RWPE2 (cell line): Measurements from ENCODE around the gene DKK1.
"Not testable (repeated sequence)": the region's sequence is repeated elsewhere in the genome, so short reads cannot be mapped to it uniquely, and the experiment has no call there.

ENCODE experiments used
- ATAC-seq: fragments of 200-7000 bp; cut with Tn5 transposase; 3 replicates; pipeline ENCODE4 v1.9.1; 2021; ENCODE audit warnings: low read depth
- DNase-seq: peaks from one replicate; pipeline ENCODE4 v3.0.0-alpha.2; 2020; ENCODE audit warnings: low spot score
- H3K27ac ChIP-seq: fragments of 450-650 bp; 2 replicates; pipeline ENCODE4 v1.5.1; 2017; ENCODE audit warnings: mild to moderate bottlenecking; ENCODE audit not compliant: poor library complexity, severe bottlenecking
- H3K27me3 ChIP-seq: fragments of 250-450 bp; sonication (Bioruptor Pico); 2 replicates; pipeline ENCODE4 v1.5.1; 2021; ENCODE audit warnings: mild to moderate bottlenecking, moderate library complexity; ENCODE audit not compliant: insufficient read depth, poor library complexity, severe bottlenecking
- H3K36me3 ChIP-seq: fragments of 250-450 bp; sonication (Bioruptor Pico); 2 replicates; pipeline ENCODE4 v1.5.1; 2020; ENCODE audit warnings: low read depth, mild to moderate bottlenecking, moderate library complexity
- H3K4me1 ChIP-seq: fragments of 250-450 bp; sonication (Bioruptor Pico); 2 replicates; pipeline ENCODE4 v1.5.1; 2021; ENCODE audit warnings: mild to moderate bottlenecking, moderate library complexity; ENCODE audit not compliant: insufficient read depth, poor library complexity, severe bottlenecking
- H3K4me3 ChIP-seq: fragments of 250-450 bp; sonication (Bioruptor Pico); 2 replicates; pipeline ENCODE4 v1.5.1; 2021; ENCODE audit warnings: mild to moderate bottlenecking, moderate library complexity; ENCODE audit not compliant: severe bottlenecking
- H3K9me3 ChIP-seq: fragments of 250-450 bp; sonication (Bioruptor Pico); 2 replicates; pipeline ENCODE4 v1.5.1; 2021; ENCODE audit warnings: mild to moderate bottlenecking, moderate library complexity; ENCODE audit not compliant: severe bottlenecking
- CTCF ChIP-seq: fragments of 450-650 bp; IDR thresholded peaks from one replicate; pipeline ENCODE4 v1.5.1; 2017; ENCODE audit warnings: mild to moderate bottlenecking, moderate library complexity; ENCODE audit not compliant: poor library complexity, severe bottlenecking

Gene DKK1

DNA sequence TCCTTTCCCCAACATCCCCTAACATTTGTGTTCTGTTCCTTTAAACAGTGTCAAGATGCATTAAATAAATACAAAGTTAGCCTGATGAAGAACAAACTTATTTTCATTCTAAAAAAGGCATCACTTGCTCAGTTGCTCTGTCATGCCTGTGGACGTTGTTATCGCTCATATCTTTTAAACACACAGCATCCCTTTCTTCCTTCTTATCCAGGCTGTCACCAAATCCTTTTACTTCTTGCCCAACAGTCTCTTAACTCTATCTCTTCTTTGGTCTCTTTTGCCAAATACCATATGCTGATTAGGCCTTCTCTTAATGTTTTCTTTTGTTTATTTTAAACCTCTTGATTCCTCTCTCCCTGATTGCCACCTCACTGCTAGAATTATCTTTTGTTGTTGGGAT, 43.9 kb downstream of the DKK1 start:
- no peak for DNase-seq
- H3K27ac ChIP-seq = no peak overlapping the region
- no peaks in the 10 kb centered on the region for H3K9me3 ChIP-seq
- no peak for TF ChIP-seq CTCF
- no peaks in the 10 kb centered on the region for H3K36me3 ChIP-seq
- H3K4me3 ChIP-seq = no peak overlapping the region
- ATAC-seq = no peak
- no peaks in the 10 kb centered on the region for H3K27me3 ChIP-seq
- peaks cover 9% of the 10 kb centered on the region for H3K4me1 ChIP-seq

DNA sequence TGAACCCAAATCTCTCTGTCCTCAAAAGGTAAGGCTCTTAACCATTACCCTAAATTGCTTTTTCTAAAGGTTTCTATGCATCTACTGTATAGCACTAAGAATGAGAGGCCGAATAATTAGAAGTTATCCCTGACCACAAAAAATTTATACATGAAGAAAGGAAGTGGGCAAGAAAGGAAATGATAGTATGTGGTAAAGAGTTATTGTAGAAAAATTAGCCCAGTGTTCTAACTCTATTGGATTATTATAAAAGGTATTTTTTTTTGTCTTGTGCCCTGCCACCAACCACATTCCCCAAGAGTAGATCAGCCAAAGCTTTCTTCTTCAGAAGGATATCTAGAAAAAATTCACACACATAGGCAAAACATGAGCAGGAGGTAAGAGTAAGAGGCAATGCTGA, 45.4 kb downstream of the DKK1 start:
- H3K27me3 ChIP-seq = no peaks in the 10 kb centered on the region
- H3K9me3 ChIP-seq = no peaks in the 10 kb centered on the region
- TF ChIP-seq CTCF = no peak
- ATAC-seq (no peak), DNase-seq (no peak)
- H3K27ac ChIP-seq = no peak overlapping the region
- H3K36me3 ChIP-seq = no peaks in the 10 kb centered on the region
- H3K4me3 ChIP-seq = no peak overlapping the region
- no peaks in the 10 kb centered on the region for H3K4me1 ChIP-seq

- H3K9me3 ChIP-seq, H3K27me3 ChIP-seq, H3K36me3 ChIP-seq, ATAC-seq, DNase-seq, H3K4me1 ChIP-seq, H3K27ac ChIP-seq, H3K4me3 ChIP-seq: not testable (repeated sequence)
These were observed 51.7 kb downstream of the DKK1 start for GRCh38 chr10:52365547-52366432.
